ENCODE measurements around the gene NADK. TPM values are rescaled to one million over a fixed set of nuclear protein-coding genes. Genes with fewer than 3 reads are reported as not detected.
"Not testable (repeated sequence)": the region's sequence is repeated elsewhere in the genome, so short reads cannot be mapped to it uniquely, and the experiment has no call there.

NADK gene
- polyA plus RNA-seq, 1 donor (not counting 4 experiments of a cell fraction or from before 2014, with no cell fraction given), result 54.8 TPM

DNA sequence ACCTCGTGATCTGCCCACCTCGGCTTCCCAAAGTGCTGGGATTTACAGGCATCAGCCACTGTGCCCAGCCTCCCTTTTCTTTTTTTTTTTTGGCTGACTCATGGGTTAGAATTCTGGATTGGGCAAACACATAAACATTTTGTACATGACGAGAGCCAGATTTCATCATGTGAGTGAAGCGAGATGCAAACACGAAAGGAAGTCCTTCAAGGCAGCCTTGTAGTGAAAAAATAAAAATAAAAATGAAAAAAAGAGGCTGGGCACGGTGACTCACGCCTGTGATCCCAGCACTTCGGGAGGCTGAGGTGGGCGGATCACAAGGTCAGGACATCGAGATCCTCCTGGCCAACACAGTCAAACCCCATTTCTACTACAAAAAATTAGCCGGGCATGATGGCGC is 37.3 kb downstream of the NADK start:
- H3K9ac ChIP-seq (ENCODE audit: control insufficient read depth, extremely low read depth, insufficient read depth, low read length); H3K4me3 ChIP-seq (ENCODE audit: control insufficient read depth in 2 of 3, extremely low read depth in 1 of 3, insufficient read depth in 2 of 3, low read depth in 1 of 3, low read length in 3 of 3); H3K27ac ChIP-seq (ENCODE audit: control insufficient read depth, insufficient read depth, low read length); dilution Hi-C loops (cut with MboI; ENCODE audit: extremely low pct_ligation_motif_present, low sequenced_read_pairs); H3K36me3 ChIP-seq (ENCODE audit: control insufficient read depth in 2 of 2, extremely low read depth in 1 of 2, insufficient read depth in 2 of 2, low read length in 2 of 2); H3K4me1 ChIP-seq (ENCODE audit: control insufficient read depth, extremely low read depth, insufficient read depth, low read length); H3K9me1 ChIP-seq (ENCODE audit: control insufficient read depth, extremely low read depth, insufficient read depth, low read length); DNase-seq (ENCODE audit: low read depth, low spot score); H3K27me3 ChIP-seq (ENCODE audit: control insufficient read depth, extremely low read depth, insufficient read depth, low read length); FAIRE-seq; H4K20me1 ChIP-seq (ENCODE audit: control insufficient read depth, extremely low read depth, insufficient read depth, low read length); H3K79me2 ChIP-seq (ENCODE audit: control insufficient read depth, insufficient read depth, low read length); H2AFZ ChIP-seq (ENCODE audit: control insufficient read depth, low read length); H3K9me3 ChIP-seq (ENCODE audit: control insufficient read depth, low read depth, low read length); H3K4me2 ChIP-seq (ENCODE audit: control insufficient read depth, extremely low read depth, insufficient read depth, low read depth, low read length): not testable (repeated sequence)

- H3K9ac ChIP-seq (ENCODE audit: control insufficient read depth, extremely low read depth, insufficient read depth, low read length); H3K79me2 ChIP-seq (ENCODE audit: control insufficient read depth, insufficient read depth, low read length); H3K9me3 ChIP-seq (ENCODE audit: control insufficient read depth, low read depth, low read length); H3K9me1 ChIP-seq (ENCODE audit: control insufficient read depth, extremely low read depth, insufficient read depth, low read length); dilution Hi-C loops (cut with MboI; ENCODE audit: extremely low pct_ligation_motif_present, low sequenced_read_pairs); FAIRE-seq; DNase-seq (ENCODE audit: low read depth, low spot score); H3K27me3 ChIP-seq (ENCODE audit: control insufficient read depth, extremely low read depth, insufficient read depth, low read length); H3K4me1 ChIP-seq (ENCODE audit: control insufficient read depth, extremely low read depth, insufficient read depth, low read length); H4K20me1 ChIP-seq (ENCODE audit: control insufficient read depth, extremely low read depth, insufficient read depth, low read length); H3K27ac ChIP-seq (ENCODE audit: control insufficient read depth, insufficient read depth, low read length); H3K36me3 ChIP-seq (ENCODE audit: control insufficient read depth in 2 of 2, extremely low read depth in 1 of 2, insufficient read depth in 2 of 2, low read length in 2 of 2); H3K4me2 ChIP-seq (ENCODE audit: control insufficient read depth, extremely low read depth, insufficient read depth, low read depth, low read length); H3K4me3 ChIP-seq (ENCODE audit: control insufficient read depth in 2 of 3, extremely low read depth in 1 of 3, insufficient read depth in 2 of 3, low read depth in 1 of 3, low read length in 3 of 3); H2AFZ ChIP-seq (ENCODE audit: control insufficient read depth, low read length): not testable (repeated sequence)
These were observed 39.4 kb downstream of the NADK start for GRCh38 chr1:1738799-1739337.

DNA sequence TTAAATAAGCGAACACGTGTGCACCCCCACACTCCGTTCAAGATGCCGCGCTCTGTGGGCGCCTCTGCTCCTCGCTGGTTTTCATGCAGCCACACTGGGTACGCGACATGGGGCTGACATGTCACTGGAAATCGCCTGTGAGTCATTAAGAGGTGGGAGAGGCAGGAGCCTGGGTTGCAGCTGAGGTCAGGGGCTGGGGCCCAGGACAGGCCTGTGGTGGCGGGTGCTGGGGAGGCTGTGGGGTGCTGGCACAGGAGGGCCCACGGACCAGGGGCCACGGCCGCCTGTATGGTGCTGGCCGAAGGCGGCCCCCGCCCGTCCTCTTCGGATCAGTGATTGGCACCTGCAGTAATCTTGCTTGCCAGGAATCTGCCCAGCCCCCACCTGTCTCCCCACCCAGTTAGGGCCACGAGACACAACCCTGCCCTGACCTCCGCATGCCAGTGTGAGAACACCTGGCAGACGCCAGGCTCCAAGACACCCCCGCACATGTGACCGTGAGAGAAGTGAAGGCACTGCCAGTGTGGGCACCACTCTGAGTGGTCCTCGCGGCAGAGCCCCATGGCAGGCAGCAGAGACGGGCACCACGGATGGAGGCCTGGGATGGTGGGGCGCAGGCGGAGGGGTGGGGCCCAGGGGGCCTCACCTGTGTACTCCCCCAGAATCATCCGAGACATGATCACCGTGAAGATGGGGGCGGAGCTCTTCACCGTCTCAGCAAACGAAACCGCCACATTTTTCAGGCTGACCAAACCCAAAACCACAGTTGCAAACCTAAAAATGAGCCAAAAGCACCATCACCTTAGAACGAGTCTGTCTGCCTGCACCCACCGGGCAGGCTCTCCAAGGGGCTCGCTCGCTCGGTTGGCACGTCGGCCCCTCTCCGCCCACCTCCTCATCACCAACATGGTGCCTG is 40.3 kb downstream of the NADK start:
- H4K20me1 ChIP-seq (ENCODE audit: control insufficient read depth, extremely low read depth, insufficient read depth, low read length); H2AFZ ChIP-seq (ENCODE audit: control insufficient read depth, low read length); H3K27ac ChIP-seq (ENCODE audit: control insufficient read depth, insufficient read depth, low read length); H3K9ac ChIP-seq (ENCODE audit: control insufficient read depth, extremely low read depth, insufficient read depth, low read length); dilution Hi-C loops (cut with MboI; ENCODE audit: extremely low pct_ligation_motif_present, low sequenced_read_pairs); DNase-seq (ENCODE audit: low read depth, low spot score); H3K27me3 ChIP-seq (ENCODE audit: control insufficient read depth, extremely low read depth, insufficient read depth, low read length); H3K9me1 ChIP-seq (ENCODE audit: control insufficient read depth, extremely low read depth, insufficient read depth, low read length); FAIRE-seq; H3K79me2 ChIP-seq (ENCODE audit: control insufficient read depth, insufficient read depth, low read length); H3K36me3 ChIP-seq (ENCODE audit: control insufficient read depth in 2 of 2, extremely low read depth in 1 of 2, insufficient read depth in 2 of 2, low read length in 2 of 2); H3K9me3 ChIP-seq (ENCODE audit: control insufficient read depth, low read depth, low read length); H3K4me1 ChIP-seq (ENCODE audit: control insufficient read depth, extremely low read depth, insufficient read depth, low read length); H3K4me3 ChIP-seq (ENCODE audit: control insufficient read depth in 2 of 3, extremely low read depth in 1 of 3, insufficient read depth in 2 of 3, low read depth in 1 of 3, low read length in 3 of 3); H3K4me2 ChIP-seq (ENCODE audit: control insufficient read depth, extremely low read depth, insufficient read depth, low read depth, low read length): not testable (repeated sequence)
